ENCODE measurements around the gene NPTX1. TPM values are rescaled to one million over a fixed set of nuclear protein-coding genes. Genes with fewer than 3 reads are reported as not detected.

NPTX1 gene
- total and polyA plus RNA-seq, 4 donors = under 0.01 TPM; not detected in 3

- 18% methylated on average over 36 of the region's 36 CpGs for WGBS
- Histone ChIP-seq H3K27me3 (ENCODE audit: control insufficient read depth in 4 of 4, insufficient read depth in 4 of 4, low read length in 3 of 4) (no peaks in the 10 kb centered on the region), H3K9me3 (ENCODE audit: control insufficient read depth in 4 of 4, low read length in 3 of 4) (no peaks in the 10 kb centered on the region), H3K9ac (ENCODE audit: low read depth in 1 of 2, low read length in 2 of 2) (peak overlapping the region; percentile 31 to 62), H3K36me3 (ENCODE audit: control insufficient read depth in 4 of 4, insufficient read depth in 3 of 4, low read depth in 1 of 4, low read length in 3 of 4) (no peaks in the 10 kb centered on the region), H3K4me3 (ENCODE audit: low read depth in 1 of 3, low read length in 3 of 3) (peak overlapping the region; percentile 77 to 92 (median 85)), H3K27ac (ENCODE audit: low read depth in 1 of 2, low read length in 2 of 2) (peak overlapping the region; percentile 96 to 97), H3K4me1 (ENCODE audit: control insufficient read depth in 4 of 4, insufficient read depth in 4 of 4, low read length in 3 of 4) (peaks cover 4 to 14% (median 13%) of the 10 kb centered on the region in 4 donors)
- no peak for DNase-seq (ENCODE audit: low spot score)
- TF ChIP-seq NR2F2 (IDR thresholded peaks at IDR 0.05) = peak; percentile 13
- peak; percentile 23 to 39 for TF ChIP-seq HNF4A (conservative IDR thresholded peaks at IDR 0.05)
- no peak for TF ChIP-seq FOXA1 (IDR thresholded peaks at IDR 0.05)
Measured at GRCh38 chr17:80453998-80454556, 22.3 kb downstream of the NPTX1 start.

- Histone ChIP-seq H3K9ac (ENCODE audit: low read depth in 1 of 2, low read length in 2 of 2) (no peak overlapping the region), H3K9me3 (ENCODE audit: control insufficient read depth in 4 of 4, low read length in 3 of 4) (no peaks in the 10 kb centered on the region), H3K36me3 (ENCODE audit: control insufficient read depth in 4 of 4, insufficient read depth in 3 of 4, low read depth in 1 of 4, low read length in 3 of 4) (no peaks in the 10 kb centered on the region), H3K4me3 (ENCODE audit: low read depth in 1 of 3, low read length in 3 of 3) (peak overlapping the region in 2 of 3 donors; percentile 85 to 92), H3K4me1 (ENCODE audit: control insufficient read depth in 4 of 4, insufficient read depth in 4 of 4, low read length in 3 of 4) (peaks cover 4 to 14% (median 13%) of the 10 kb centered on the region in 4 donors), H3K27ac (ENCODE audit: low read depth in 1 of 2, low read length in 2 of 2) (no peak overlapping the region), H3K27me3 (ENCODE audit: control insufficient read depth in 4 of 4, insufficient read depth in 4 of 4, low read length in 3 of 4) (no peaks in the 10 kb centered on the region)
- DNase-seq (ENCODE audit: low spot score) = no peak
- 74% methylated on average over 19 of the region's 19 CpGs for WGBS
- TF ChIP-seq FOXA2 (IDR thresholded peaks at IDR 0.05) (no peak), RXRA (IDR thresholded peaks at IDR 0.05) (no peak), NR2F2 (IDR thresholded peaks at IDR 0.05) (no peak), GABPA (IDR thresholded peaks at IDR 0.05 in 1 of 2, conservative IDR thresholded peaks at IDR 0.05 in 1 of 2) (no peak), JUND (IDR thresholded peaks at IDR 0.05) (no peak), ATF3 (IDR thresholded peaks at IDR 0.05) (no peak), SP1 (IDR thresholded peaks at IDR 0.05) (no peak), CTCF (IDR thresholded peaks at IDR 0.05; ENCODE audit: low read depth, low read length, missing input control) (no peak), MAX (IDR thresholded peaks at IDR 0.05) (no peak)
Measured at GRCh38 chr17:80453126-80453997, 23.0 kb downstream of the NPTX1 start.

GRCh38 chr17:80452173-80452915 lies 24.1 kb downstream of the NPTX1 start:
- no peaks in the 10 kb centered on the region for H3K36me3 ChIP-seq (ENCODE audit: control insufficient read depth in 4 of 4, insufficient read depth in 3 of 4, low read depth in 1 of 4, low read length in 3 of 4)
- H3K4me3 ChIP-seq (ENCODE audit: low read depth in 1 of 3, low read length in 3 of 3) = no peak overlapping the region
- H3K27ac ChIP-seq (ENCODE audit: low read depth in 1 of 2, low read length in 2 of 2) = no peak overlapping the region
- H3K9ac ChIP-seq (ENCODE audit: low read depth in 1 of 2, low read length in 2 of 2) = no peak overlapping the region
- DNase-seq (ENCODE audit: low spot score) = no peak
- 63% methylated on average over 14 of the region's 14 CpGs for WGBS
- H3K27me3 ChIP-seq (ENCODE audit: control insufficient read depth in 4 of 4, insufficient read depth in 4 of 4, low read length in 3 of 4) = no peaks in the 10 kb centered on the region
- peaks cover 4 to 14% (median 13%) of the 10 kb centered on the region in 4 donors for H3K4me1 ChIP-seq (ENCODE audit: control insufficient read depth in 4 of 4, insufficient read depth in 4 of 4, low read length in 3 of 4)
- H3K9me3 ChIP-seq (ENCODE audit: control insufficient read depth in 4 of 4, low read length in 3 of 4) = no peaks in the 10 kb centered on the region
- TF ChIP-seq REST (IDR thresholded peaks at IDR 0.05) (no peak), RAD21 (IDR thresholded peaks at IDR 0.05) (no peak), EGR1 (IDR thresholded peaks at IDR 0.05; ENCODE audit: low read depth in 2 of 2) (no peak), SP1 (IDR thresholded peaks at IDR 0.05) (no peak), GABPA (IDR thresholded peaks at IDR 0.05 in 1 of 2, conservative IDR thresholded peaks at IDR 0.05 in 1 of 2) (no peak), JUND (IDR thresholded peaks at IDR 0.05) (no peak), ATF3 (IDR thresholded peaks at IDR 0.05) (no peak), RXRA (IDR thresholded peaks at IDR 0.05) (no peak), ZBTB33 (IDR thresholded peaks at IDR 0.05) (no peak), TAF1 (conservative IDR thresholded peaks at IDR 0.05) (no peak)
